Smooth muscle cell (in vitro differentiated cells): Measurements from ENCODE around the gene STK38L. TPM values are rescaled to one million over a fixed set of nuclear protein-coding genes. Genes with fewer than 3 reads are reported as not detected.

Experiments used
- DNase-seq: peaks from one replicate; lab custom pipeline; 2025; ENCODE audit not compliant: unreplicated experiment; lab: John Stamatoyannopoulos, UW
- H2AFZ ChIP-seq: fragments of 200-600 bp; sonication (generic); 2 replicates; pipeline ENCODE4 v1.6.0; 2016; ENCODE audit warnings: antibody characterized with exemption, low read depth, mild to moderate bottlenecking
- H3F3A ChIP-seq: fragments of 200-600 bp; sonication (generic); 2 replicates; pipeline ENCODE4 v1.6.0; 2017; ENCODE audit warnings: antibody characterized with exemption, low read depth
- H3K27ac ChIP-seq: fragments of 200-600 bp; sonication (generic); 2 replicates; pipeline ENCODE4 v1.5.1; 2016; ENCODE audit warnings: low read depth, mild to moderate bottlenecking
- H3K27me3 ChIP-seq: fragments of 200-600 bp; sonication (generic); 2 replicates; pipeline ENCODE4 v1.6.1; 2016; ENCODE audit warnings: low read depth, mild to moderate bottlenecking
- H3K36me3 ChIP-seq: fragments of 200-600 bp; sonication (generic); 2 replicates; pipeline ENCODE4 v1.5.1; 2016; ENCODE audit warnings: low read depth
- H3K4me1 ChIP-seq: fragments of 200-600 bp; sonication (generic); 2 replicates; pipeline ENCODE4 v1.5.1; 2016; ENCODE audit warnings: low read depth
- H3K4me2 ChIP-seq: fragments of 200-600 bp; sonication (generic); 2 replicates; pipeline ENCODE4 v1.6.0; 2016; ENCODE audit warnings: mild to moderate bottlenecking
- H3K4me3 ChIP-seq: fragments of 200-600 bp; sonication (generic); 2 replicates; pipeline ENCODE4 v1.5.1; 2016; ENCODE audit warnings: mild to moderate bottlenecking
- H3K79me2 ChIP-seq: fragments of 200-600 bp; sonication (generic); 2 replicates; pipeline ENCODE4 v1.6.0; 2016; ENCODE audit warnings: low read depth, mild to moderate bottlenecking
- H3K9ac ChIP-seq: fragments of 200-600 bp; sonication (generic); 2 replicates; pipeline ENCODE4 v1.6.0; 2016; ENCODE audit warnings: low read depth
- H3K9me3 ChIP-seq: fragments of 200-600 bp; sonication (generic); replicated peaks from 2 replicates; pipeline ENCODE4 v1.5.1; 2016; ENCODE audit warnings: low read depth
- H4K20me1 ChIP-seq: fragments of 200-600 bp; sonication (generic); 2 replicates; pipeline ENCODE4 v1.6.0; 2016; ENCODE audit warnings: low read depth
- CTCF ChIP-seq: fragments of 200-600 bp; sonication (generic); IDR thresholded peaks from 2 replicates; pipeline ENCODE4 v1.5.1; 2017; ENCODE audit warnings: borderline replicate concordance, mild to moderate bottlenecking, antibody characterized with exemption; ENCODE audit not compliant: insufficient read depth, poor library complexity, severe bottlenecking
- WGBS: methylation state at CpG from one replicate; pipeline ENCODE4 v1.1.7; 2016; ENCODE audit warnings: low lambda C conversion rate; 5-methylcytosine and 5-hydroxymethylcytosine counted together
- polyA plus RNA-seq: library from polyadenylated mRNA; unstranded; fragments of >200 nt; fragmentation: Nextera tagmentation; extraction: Ambion mirVana; gene quantifications from 2 replicates; pipeline ENCODE4 v1.2.1, GENCODE V29; 2016
- total RNA-seq: library from RNA; depleted of rRNA; stranded (reverse); fragments of >200 nt; gene quantifications from 2 replicates; pipeline ENCODE4 v1.2.3, GENCODE V29; 2014

Gene STK38L
- total and polyA plus RNA-seq, 2 experiments from 2014 or later, result 57.8 to 190 TPM

GRCh38 chr12:27277846-27278260, 33.8 kb downstream of the STK38L start:
- no peak for DNase-seq

GRCh38 chr12:27279826-27280225, 35.7 kb downstream of the STK38L start:
- no peak overlapping the region for H2AFZ ChIP-seq
- H3K79me2 ChIP-seq, result peaks cover 84% of the 10 kb centered on the region
- H3K9me3 ChIP-seq, result no peaks in the 10 kb centered on the region
- WGBS, result 18% methylated on average over 2 of the region's 2 CpGs
- H3K9ac ChIP-seq, result peak overlapping the region; percentile 7
- H3F3A ChIP-seq, result peaks cover 55% of the 10 kb centered on the region
- peaks cover 76% of the 10 kb centered on the region for H3K4me1 ChIP-seq
- no peak overlapping the region for H3K4me3 ChIP-seq
- H3K27me3 ChIP-seq, result no peaks in the 10 kb centered on the region
- peak overlapping the region; percentile 16 for H3K4me2 ChIP-seq
- DNase-seq, result no peak
- no peak for TF ChIP-seq CTCF
- H3K27ac ChIP-seq, result peak overlapping the region; percentile 78
- H3K36me3 ChIP-seq, result no peaks in the 10 kb centered on the region
- peaks cover 81% of the 10 kb centered on the region for H4K20me1 ChIP-seq

More at GRCh38 chr12:27277846-27278260, 33.8 kb downstream of the STK38L start:
- Histone ChIP-seq H4K20me1 (peaks cover 89% of the 10 kb centered on the region), H3K36me3 (no peaks in the 10 kb centered on the region), H3K27me3 (no peaks in the 10 kb centered on the region), H3K4me2 (peak overlapping the region; percentile 57), H3K79me2 (peaks cover 93% of the 10 kb centered on the region), H3K9me3 (no peaks in the 10 kb centered on the region), H3F3A (peaks cover 42% of the 10 kb centered on the region), H3K9ac (peak overlapping the region; percentile 8), H2AFZ (no peak overlapping the region), H3K4me1 (peaks cover 60% of the 10 kb centered on the region), H3K4me3 (no peak overlapping the region), H3K27ac (peak overlapping the region; percentile 78)
- 29% methylated on average over 1 of the region's 1 CpG for WGBS
- TF ChIP-seq CTCF, result no peak

- Histone ChIP-seq H2AFZ (no peak overlapping the region), H3K36me3 (no peaks in the 10 kb centered on the region), H3K9me3 (no peaks in the 10 kb centered on the region), H4K20me1 (peaks cover 78% of the 10 kb centered on the region), H3K4me1 (peaks cover 82% of the 10 kb centered on the region), H3K27ac (peak overlapping the region; percentile 78), H3K79me2 (peaks cover 82% of the 10 kb centered on the region), H3K9ac (peak overlapping the region; percentile 18), H3F3A (peaks cover 59% of the 10 kb centered on the region), H3K4me3 (no peak overlapping the region), H3K4me2 (peak overlapping the region; percentile 16), H3K27me3 (no peaks in the 10 kb centered on the region)
- DNase-seq, result no peak
- 71% methylated on average over 5 of the region's 5 CpGs for WGBS
- TF ChIP-seq CTCF, result no peak
Measured at GRCh38 chr12:27280412-27280811, 36.3 kb downstream of the STK38L start.

- Histone ChIP-seq H2AFZ (no peak overlapping the region), H3K9me3 (no peaks in the 10 kb centered on the region), H3K36me3 (no peaks in the 10 kb centered on the region), H3K4me3 (no peak overlapping the region), H3K4me2 (peak overlapping the region; percentile 85), H3K79me2 (peaks cover 82% of the 10 kb centered on the region), H3K4me1 (peaks cover 63% of the 10 kb centered on the region), H3K27ac (peak overlapping the region; percentile 98), H3K27me3 (no peaks in the 10 kb centered on the region), H3F3A (peaks cover 53% of the 10 kb centered on the region), H3K9ac (no peak overlapping the region), H4K20me1 (peaks cover 64% of the 10 kb centered on the region)
- no peak for DNase-seq
- TF ChIP-seq CTCF, result no peak
- 24% methylated on average over 2 of the region's 2 CpGs for WGBS
Measured at GRCh38 chr12:27282754-27283153, 38.7 kb downstream of the STK38L start.
